HEK293 (cell line): Measurements from ENCODE around the gene LMO3.

ENCODE experiments used
- GLI2 ChIP-seq: fragments of 450-650 bp; formaldehyde crosslinking; IDR thresholded peaks from 2 replicates; pipeline ENCODE4; 2017; ENCODE audit warnings: missing biosample characterization, missing genetic modification characterization, low read depth, borderline replicate concordance
- GLIS1 ChIP-seq: fragments of 450-650 bp; formaldehyde crosslinking; IDR thresholded peaks from 2 replicates; pipeline ENCODE4 v1.5.1; 2016; ENCODE audit warnings: missing biosample characterization, missing genetic modification characterization
- SP2 ChIP-seq: fragments of 450-650 bp; formaldehyde crosslinking; IDR thresholded peaks from 2 replicates; pipeline ENCODE4 v1.5.1; 2016; ENCODE audit warnings: missing biosample characterization, missing genetic modification characterization
- ZEB2 ChIP-seq: fragments of 450-650 bp; formaldehyde crosslinking; IDR thresholded peaks from 2 replicates; pipeline ENCODE4 v1.5.1; 2016; ENCODE audit warnings: missing biosample characterization, missing genetic modification characterization
- ZFP41 ChIP-seq: fragments of 450-650 bp; formaldehyde crosslinking; IDR thresholded peaks from 2 replicates; pipeline ENCODE4 v1.5.1; 2016; ENCODE audit warnings: missing biosample characterization, missing genetic modification characterization, borderline replicate concordance
- ZNF140 ChIP-seq: fragments of 450-650 bp; formaldehyde crosslinking; IDR thresholded peaks from 2 replicates; pipeline ENCODE4 v1.5.1; 2016; ENCODE audit warnings: missing biosample characterization, missing genetic modification characterization
- ZNF621 ChIP-seq: fragments of 450-650 bp; formaldehyde crosslinking; IDR thresholded peaks from 2 replicates; pipeline ENCODE4 v1.5.1; 2017; ENCODE audit warnings: missing biosample characterization, missing genetic modification characterization
- TF ChIP-seq, protein P1 (sequence below): fragments of 450-650 bp; formaldehyde crosslinking; IDR thresholded peaks from 2 replicates; pipeline ENCODE4 v1.5.1; 2016; ENCODE audit warnings: missing biosample characterization, missing genetic modification characterization
- TF ChIP-seq, protein P2 (sequence below): fragments of 450-650 bp; formaldehyde crosslinking; IDR thresholded peaks from 2 replicates; pipeline ENCODE4 v1.5.1; 2016; ENCODE audit warnings: missing biosample characterization, missing genetic modification characterization

DNA sequence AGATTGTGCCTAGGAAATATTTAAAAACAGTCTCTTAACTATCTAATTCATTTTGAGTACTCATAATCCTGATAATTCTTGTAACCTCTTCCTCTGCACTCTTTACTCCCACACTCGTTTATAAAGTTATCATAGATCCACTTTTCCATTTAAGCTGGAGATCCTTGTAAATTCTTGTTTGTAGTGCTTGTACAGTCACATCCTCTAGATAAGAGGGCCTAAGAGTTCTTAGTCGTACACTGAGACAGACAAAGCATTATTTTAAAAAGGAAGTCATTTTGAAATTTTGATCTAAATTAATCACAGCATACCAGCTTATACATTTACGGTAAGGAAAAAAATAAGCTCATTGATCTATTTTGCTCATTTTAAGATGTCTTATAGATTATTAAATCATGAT, 42.5 kb downstream of the LMO3 start:
- TF ChIP-seq, protein P1, sequence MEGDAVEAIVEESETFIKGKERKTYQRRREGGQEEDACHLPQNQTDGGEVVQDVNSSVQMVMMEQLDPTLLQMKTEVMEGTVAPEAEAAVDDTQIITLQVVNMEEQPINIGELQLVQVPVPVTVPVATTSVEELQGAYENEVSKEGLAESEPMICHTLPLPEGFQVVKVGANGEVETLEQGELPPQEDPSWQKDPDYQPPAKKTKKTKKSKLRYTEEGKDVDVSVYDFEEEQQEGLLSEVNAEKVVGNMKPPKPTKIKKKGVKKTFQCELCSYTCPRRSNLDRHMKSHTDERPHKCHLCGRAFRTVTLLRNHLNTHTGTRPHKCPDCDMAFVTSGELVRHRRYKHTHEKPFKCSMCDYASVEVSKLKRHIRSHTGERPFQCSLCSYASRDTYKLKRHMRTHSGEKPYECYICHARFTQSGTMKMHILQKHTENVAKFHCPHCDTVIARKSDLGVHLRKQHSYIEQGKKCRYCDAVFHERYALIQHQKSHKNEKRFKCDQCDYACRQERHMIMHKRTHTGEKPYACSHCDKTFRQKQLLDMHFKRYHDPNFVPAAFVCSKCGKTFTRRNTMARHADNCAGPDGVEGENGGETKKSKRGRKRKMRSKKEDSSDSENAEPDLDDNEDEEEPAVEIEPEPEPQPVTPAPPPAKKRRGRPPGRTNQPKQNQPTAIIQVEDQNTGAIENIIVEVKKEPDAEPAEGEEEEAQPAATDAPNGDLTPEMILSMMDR: no peak
- TF ChIP-seq GLI2: no peak
- TF ChIP-seq ZNF140 (tag by site-specific recombination): no peak
- no peak for TF ChIP-seq ZEB2 (tag by site-specific recombination)
- no peak for TF ChIP-seq GLIS1 (tag by site-specific recombination)
- TF ChIP-seq ZFP41 (tag by site-specific recombination): no peak
- no peak for TF ChIP-seq ZNF621 (tag by site-specific recombination)
- TF ChIP-seq SP2 (tag by site-specific recombination): no peak
- TF ChIP-seq, protein P2, sequence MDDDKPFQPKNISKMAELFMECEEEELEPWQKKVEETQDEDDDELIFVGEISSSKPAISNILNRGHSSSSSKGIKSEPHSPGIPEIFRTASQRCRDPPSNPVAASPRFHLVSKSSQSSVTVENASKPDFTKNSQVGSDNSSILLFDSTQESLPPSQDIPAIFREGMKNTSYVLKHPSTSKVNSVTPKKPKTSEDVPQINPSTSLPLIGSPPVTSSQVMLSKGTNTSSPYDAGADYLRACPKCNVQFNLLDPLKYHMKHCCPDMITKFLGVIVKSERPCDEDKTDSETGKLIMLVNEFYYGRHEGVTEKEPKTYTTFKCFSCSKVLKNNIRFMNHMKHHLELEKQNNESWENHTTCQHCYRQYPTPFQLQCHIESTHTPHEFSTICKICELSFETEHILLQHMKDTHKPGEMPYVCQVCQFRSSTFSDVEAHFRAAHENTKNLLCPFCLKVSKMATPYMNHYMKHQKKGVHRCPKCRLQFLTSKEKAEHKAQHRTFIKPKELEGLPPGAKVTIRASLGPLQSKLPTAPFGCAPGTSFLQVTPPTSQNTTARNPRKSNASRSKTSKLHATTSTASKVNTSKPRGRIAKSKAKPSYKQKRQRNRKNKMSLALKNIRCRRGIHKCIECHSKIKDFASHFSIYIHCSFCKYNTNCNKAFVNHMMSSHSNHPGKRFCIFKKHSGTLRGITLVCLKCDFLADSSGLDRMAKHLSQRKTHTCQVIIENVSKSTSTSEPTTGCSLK: no peak
